ENCODE data around the gene MICAL3.

- no peak for TF ChIP-seq TAF1 (IDR thresholded peaks at IDR 0.05; ENCODE audit: borderline replicate concordance, insufficient read depth, low read length)
- TF ChIP-seq POLR2AphosphoS5 (IDR thresholded peaks at IDR 0.05; ENCODE audit: low read depth, low read length), result no peak
- TF ChIP-seq REST (IDR thresholded peaks at IDR 0.05; ENCODE audit: insufficient read depth in 1 of 2, low read depth in 2 of 2, low read length in 2 of 2), result no peak
- no peak for TF ChIP-seq SIN3A (IDR thresholded peaks at IDR 0.05; ENCODE audit: borderline replicate concordance, insufficient read depth, low read length)
- TF ChIP-seq FOXP2 (optimal IDR thresholded peaks at IDR 0.05; ENCODE audit: borderline replicate concordance, extremely low read depth, extremely low read length, insufficient read depth), result no peak
These were observed 5.4 kb upstream of the MICAL3 start for GRCh38 chr22:18029686-18030267.

Measured in PFSK-1 (cell line).